GM18867 (cell line): ENCODE data around the gene COPRS.
A peak's percentile ranks its signal among the peaks of the same experiment; 100 is the strongest.

Experiments
- ATAC-seq: cut with Tn5 transposase; IDR thresholded peaks from one replicate; pipeline ENCODE4 v1.9.1; 2021; ENCODE audit warnings: mild to moderate bottlenecking, moderate library complexity; ENCODE audit not compliant: unreplicated experiment

COPRS gene, protein sequence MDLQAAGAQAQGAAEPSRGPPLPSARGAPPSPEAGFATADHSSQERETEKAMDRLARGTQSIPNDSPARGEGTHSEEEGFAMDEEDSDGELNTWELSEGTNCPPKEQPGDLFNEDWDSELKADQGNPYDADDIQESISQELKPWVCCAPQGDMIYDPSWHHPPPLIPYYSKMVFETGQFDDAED

DNA sequence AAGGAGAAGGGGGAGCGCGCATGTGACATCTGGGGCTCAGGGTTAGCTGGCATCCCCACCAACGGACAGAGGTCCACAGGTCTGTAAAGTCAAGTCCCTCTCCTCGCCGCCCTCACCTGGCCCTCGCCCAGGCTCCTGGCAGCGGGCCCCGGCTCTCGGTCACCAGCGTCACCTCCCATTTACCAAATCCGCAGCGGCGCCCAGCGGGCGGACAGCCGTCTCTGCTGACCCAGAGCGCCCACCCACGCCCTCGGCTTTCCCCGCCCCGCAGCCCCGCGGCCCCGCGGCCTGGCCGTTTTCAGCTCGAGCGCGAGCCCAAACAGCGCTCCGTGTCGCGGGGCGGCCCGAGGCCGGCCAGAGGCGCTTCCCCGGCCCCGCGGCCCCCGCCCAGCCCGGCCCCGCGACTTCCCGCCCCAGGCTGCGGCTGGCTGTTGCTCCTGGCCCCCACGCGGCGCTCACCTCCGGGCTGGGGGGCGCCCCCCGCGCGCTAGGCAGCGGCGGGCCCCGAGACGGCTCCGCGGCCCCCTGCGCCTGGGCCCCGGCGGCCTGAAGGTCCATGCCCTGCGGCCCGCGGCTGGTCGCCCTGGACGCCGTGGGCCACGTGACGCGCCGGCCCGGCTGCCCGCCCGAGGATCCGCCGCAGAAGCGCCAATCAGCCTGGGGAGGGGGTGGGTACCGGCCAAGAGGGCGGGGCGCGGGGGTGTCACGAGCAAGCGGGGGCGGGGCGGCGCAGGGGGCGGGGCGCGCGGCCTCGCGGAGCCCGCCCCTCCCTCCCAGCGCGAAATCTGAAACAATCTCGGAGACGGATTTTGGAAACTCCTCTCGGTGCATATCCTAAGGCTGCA lies at the start of gene COPRS:
TSS of gene COPRS (minus strand) at position 603 of the 845 bp plus-strand sequence. CDS start at position 558, 45 bp downstream.
- peak; percentile 81 for ATAC-seq

DNA sequence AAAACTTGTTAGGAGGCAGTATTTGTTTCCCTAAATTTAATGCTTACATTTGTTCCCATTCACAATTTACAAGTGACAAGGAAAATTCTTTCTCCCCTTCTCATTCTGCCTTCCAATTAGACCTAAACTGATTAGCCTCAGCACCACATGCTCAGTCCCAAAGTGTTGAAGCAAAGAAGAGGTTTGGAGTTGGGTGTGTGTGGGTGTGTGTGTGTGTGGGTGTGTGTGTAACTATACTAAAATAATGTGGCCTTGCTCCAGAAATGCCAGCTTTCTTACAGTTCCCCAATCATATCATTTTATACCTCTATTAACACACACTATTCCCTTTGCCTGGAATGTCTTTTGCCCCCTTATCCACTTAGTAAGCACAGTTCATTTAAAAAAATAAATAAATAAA lies 49.3 kb upstream of the COPRS start:
- no peak for ATAC-seq

DNA sequence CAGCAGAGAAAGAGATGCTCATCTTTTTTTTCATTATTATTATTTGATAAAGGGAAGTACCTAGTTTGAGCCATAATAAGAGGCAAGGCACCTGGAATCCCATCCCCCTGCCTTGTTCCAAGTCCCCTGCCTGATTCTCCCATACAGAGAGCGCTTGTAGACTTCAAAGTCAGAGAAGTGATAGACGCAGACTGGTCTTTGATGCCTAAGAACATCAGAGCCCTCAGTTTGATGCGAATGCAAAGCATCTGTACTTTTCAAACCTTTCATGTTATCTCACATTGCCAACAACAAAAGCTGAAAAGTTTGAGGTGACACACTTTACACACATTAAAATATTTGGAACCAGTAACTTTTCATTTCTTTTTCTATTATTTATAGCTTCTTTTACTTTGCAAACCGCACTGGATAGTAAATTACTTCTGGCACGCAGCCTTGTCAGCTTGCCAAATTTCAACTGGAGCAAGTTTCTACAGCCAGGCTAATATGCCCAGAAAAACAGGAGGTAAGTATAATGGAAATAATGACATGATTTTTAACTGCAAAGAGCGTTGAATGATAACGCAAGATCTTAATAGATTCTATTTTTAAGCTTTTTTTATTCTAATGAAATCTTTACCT lies 48.4 kb upstream of the COPRS start:
- no peak for ATAC-seq

DNA sequence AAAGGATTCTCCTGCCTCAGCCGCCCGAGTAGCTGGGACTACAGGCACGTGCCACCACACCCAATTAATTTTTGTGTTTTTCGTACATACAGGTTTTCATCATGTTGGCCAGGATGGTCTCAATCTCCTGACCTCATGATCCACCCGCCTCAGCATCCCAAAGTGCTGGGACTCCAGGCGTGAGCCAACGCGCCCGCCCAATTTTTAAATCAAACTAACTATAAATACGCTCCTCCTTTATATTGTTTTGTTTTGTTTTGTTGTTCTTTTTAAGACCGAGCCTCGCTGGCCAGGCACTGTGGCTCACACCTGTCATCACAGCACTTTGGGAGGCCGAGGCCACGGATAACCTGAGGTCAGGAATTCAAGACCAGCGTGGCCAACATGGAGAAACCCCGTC lies 44.4 kb upstream of the COPRS start:
- no peak for ATAC-seq

DNA sequence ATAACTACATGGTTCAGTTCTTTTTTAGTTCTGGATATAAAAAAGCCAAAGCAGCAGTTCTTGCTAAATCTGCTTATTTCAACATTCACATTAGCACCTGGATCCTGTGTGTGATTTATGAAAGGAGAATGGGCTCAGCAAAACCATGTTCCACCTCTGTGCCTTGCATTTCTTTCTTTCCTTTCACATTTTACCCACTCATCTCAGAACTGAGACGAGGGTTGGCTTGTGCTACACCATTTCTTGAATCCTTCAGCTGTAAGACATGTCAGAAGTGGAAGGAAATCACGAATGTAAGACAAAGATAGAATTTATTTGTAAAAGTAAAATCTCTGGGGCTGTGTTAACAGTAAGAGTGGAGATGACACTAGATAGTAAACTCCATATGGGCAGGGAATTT lies 43.6 kb upstream of the COPRS start:
- ATAC-seq = peak; percentile 38

DNA sequence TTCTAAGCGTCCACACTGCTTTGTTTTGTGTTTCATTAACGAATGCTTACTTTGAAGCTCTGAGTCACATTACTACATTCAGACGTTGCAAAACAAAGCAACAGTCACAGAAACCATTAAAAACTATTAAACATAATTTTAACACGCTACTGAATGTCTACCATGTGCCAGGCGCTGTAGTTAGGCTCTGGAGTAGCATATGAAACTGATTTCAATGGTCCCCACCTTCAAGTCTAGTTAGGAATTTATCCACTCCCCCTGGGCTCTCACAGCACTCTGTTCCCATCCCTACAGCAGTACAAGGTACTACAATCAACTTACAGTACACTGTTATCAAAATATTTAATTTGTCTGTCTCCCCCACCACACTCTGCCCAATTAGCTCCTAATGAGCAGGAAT lies 41.8 kb upstream of the COPRS start:
- no peak for ATAC-seq

DNA sequence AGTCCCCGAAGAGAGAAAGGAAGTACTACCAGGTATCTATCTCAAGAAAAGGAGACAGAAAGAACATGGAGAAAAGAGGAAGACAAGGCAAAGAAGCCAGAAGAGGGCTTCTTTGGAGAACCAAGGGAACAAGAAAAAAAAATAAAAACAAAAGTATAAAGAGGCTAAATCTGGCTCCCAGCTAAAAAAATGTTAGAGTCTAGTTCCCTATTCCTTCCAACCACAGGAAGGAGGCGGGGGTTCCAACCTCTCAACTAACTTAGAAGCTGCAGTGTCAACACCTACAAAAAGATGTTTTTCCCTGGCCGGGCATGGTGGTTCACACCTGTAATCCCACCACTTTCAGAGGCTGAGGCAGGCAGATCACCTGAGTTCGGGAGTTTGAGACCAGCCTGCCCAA lies 29.1 kb upstream of the COPRS start:
- no peak for ATAC-seq

DNA sequence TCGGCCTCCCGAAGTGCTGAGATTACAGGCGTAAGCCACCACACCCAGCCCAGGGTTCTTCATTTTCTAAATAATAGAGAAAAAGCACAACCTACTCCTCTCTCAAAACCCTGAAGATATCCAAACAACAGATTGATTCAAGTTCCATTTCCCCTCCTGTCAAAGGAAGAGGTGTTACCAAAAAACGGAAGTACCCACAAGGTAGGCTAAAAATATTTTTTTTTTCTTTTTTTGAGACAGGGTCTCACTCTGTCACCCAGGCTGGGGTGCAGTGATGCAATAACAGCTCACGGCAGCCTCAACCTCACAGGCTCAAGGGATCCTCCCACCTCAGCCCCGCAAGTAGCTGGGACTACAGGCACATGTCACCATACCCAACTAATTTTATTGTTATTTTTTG lies 23.5 kb upstream of the COPRS start:
- no peak for ATAC-seq

DNA sequence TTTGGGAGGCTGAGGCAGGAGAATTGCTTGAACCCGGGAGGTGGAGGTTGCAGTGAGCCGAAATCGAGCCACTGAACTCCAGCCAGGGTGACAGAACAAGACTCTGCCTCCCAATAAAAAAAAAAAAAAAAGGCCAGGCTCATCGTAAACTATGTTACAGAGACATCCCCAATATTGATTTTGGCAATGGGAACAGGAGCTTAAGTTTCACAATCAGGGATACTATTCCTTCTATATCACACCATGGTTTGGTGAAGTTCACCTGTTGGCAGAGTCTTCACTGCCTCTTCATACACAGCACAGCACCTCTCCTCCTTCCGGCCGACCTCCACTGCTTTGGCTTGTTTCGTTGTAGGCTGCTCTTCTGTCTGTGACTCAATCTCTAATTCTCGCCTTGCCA lies 21.3 kb upstream of the COPRS start:
- ATAC-seq = no peak

DNA sequence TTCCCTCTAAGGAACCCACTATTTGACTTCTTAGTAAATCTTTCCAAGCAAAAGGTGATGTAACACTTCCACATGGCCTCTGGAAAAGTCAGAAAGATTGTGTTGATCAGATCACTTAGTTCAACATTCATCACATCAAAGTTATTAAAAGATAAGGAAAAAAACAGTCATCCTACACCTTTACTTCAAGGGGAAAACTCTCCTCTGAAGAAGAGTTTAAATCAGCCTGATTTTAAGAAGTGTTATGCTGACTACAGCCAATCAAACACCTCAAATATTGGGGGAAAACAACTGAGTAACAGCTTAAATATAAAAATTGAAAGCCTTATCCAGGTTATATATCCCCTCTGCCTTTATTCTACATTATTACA lies 19.6 kb upstream of the COPRS start:
- ATAC-seq = no peak

DNA sequence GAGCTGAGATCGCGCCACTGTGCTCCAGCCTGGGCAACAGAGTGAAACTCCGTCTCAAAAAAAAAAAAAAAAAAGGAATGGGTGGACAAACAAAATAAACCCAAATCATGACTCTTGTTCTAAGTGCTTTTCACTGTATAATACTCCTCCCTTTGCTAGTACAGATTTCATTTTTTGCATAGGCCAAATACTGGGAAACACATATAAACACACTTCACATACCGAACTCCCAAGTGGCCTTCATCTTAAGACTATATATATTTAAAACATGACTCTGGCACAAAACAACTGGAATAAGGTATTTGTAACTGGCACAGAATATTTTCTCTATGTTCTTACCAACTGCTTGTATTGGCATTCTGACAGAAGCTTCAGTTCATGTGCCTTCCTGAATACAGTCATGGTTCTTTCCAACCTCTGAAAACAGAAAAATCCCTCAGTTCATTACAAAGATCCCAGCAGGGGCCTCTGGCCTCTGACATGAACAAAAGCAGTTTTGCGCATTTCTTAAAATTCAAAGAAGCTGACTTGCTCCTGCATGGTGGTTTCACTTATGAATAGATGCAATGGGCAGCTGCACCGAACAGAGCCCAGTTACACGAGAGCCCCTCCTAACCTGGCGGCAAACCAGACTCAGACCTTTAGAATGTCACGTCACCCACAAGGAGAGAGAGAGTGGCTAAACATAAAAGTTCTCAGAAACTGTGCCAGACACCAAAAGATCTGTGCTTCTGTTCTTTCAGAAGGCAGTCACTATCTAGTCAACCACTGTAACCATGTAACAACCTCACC lies 19.1 kb upstream of the COPRS start:
- no peak for ATAC-seq

DNA sequence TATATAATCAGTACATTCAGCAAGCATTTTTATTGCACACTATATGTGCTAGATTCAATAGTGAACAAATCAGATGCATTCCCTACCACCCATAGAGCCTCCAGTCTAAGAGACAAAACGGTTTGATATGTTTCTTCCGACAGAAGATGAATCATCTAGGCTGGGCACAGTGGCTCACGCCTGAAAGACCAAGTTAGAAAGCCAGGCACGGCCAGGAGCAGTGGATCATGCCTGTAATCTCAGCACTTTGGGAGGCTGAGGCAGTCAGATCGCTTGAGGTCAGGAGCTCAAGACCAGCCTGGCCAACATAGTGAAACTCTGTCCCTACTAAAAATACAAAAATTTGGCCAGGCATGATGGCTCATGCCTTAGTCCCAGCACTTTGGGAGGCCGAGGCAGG lies 18.3 kb upstream of the COPRS start:
- no peak for ATAC-seq

DNA sequence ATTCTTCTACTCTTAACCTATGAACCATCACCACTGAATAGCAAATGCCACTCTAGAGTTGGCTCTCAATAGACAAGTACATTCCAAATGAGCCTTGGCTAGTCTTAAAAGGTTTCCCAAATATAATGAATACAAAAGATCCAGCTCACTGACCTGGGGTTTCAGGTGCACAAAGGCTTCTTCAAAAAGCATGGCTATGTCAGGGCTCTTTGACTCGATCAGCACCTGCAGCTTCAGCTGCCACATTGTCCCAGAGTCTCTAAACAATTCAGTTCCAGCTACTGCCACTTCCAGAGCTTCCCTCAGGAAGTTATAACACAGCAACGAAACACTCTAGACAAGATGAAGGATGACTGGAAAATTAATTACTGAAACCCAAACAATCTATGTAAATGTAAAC lies 16.0 kb upstream of the COPRS start:
- ATAC-seq = no peak

DNA sequence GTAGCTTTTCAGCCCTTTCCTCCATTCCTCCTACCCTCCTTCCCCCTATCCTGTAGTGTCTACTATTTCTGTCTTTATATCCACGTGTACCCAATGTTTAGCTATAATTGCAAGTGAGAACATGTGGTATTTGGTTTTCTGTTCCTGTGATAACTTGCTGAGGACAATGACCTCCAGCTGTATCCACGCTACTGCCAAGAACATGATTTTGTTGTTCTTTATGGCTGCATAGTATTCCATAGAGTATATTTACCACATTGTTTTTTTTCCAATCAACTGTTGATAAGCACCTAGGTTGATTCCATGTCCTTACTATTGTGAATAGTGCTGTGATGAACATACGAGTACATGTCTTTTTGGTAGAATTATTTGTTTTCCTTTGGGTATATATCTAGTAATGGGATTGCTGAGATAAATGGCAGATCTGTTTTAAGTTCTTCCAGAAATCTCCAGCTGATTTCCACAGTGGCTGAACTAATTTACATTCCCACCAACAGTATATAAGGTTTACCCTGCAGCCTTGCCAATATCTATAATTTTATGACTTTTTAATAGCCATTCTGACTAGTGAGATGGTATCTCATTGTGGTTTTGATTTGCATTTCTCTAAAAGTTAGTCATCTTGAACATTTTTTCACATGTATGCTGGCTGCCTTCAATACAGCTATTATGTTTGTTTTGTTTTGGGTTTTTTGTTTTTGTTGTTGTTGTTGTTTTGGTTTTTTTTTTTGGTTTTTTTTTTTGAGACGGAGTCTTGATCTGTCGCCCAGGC lies 10.9 kb upstream of the COPRS start:
- ATAC-seq = no peak

DNA sequence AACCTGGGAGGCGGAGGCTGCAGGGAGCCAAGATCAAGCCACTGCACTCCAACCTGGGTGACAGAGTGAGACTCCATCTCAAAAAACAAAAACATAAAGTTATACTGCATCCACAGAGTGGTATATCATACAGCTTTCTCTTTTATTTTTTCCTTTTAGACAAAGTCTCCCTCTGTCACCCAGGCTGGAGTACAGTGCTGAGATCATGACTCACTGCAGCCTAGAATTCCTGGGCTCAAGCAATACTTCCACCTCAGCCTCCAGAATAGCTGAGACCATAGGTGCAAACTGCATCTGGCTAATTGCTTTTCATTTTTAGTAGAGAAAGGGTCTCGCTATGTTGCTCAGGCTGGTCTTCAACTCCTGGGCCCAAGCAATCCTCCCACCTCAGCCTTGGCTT lies 10.0 kb upstream of the COPRS start:
- ATAC-seq = no peak

DNA sequence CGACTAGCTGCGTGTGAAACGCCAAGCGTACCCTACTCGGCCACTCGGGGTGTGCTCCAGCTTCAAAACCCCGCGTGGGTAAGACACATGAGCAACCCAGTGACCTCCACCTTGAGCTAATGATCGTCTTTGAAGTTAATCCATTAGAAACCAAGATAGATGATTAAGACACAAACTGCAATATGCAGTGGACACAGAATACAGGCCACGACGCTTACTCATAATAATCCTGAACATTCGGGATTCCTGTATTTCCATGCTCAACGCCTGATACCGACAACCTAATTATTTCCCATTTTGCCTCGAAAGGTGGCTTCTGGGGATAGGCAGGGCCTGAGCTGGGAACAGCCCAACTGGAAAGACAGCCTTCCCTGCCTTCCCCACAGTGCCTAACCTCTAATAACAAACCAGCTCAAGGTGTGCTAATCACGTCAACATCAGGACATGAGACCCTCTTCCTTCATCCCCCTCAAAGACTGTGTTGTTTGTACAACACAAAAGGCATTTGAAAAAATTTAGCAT lies 504 bp upstream of the COPRS start:
- peak; percentile 7 for ATAC-seq

DNA sequence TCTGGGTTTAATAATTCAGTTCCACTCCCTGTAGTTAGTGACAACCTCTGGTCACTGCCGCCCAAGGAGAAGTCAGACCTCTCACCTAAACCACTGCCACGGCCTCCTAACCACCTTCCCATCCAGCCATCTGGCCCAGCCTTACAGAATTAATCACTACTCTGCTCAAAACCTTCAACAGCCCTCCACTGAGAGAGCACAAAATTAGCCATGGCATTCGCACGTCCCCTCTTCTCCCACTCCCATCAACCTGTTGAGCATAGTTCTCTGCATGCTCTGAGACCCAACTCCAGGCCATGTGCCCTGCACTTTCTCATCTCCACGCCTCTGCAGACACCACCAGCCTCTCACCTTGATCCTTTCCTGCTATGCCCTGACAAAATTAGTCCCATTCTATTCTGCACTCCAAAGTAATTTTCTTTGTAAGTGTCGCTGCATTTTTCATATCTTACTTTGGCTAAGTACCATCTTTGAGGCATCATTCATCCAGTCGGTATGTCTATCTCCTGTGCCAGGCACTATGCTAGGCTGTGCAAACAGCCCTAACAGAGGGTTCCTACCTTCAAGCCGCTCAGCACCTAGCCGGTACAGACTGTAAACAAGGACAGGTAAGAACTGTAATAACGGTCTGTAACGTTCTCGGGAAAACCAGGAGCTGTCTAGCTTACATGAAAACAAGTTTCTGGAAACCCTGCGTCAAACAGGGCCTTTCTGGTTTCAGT lies 963 bp downstream of the COPRS start:
- ATAC-seq = no peak

DNA sequence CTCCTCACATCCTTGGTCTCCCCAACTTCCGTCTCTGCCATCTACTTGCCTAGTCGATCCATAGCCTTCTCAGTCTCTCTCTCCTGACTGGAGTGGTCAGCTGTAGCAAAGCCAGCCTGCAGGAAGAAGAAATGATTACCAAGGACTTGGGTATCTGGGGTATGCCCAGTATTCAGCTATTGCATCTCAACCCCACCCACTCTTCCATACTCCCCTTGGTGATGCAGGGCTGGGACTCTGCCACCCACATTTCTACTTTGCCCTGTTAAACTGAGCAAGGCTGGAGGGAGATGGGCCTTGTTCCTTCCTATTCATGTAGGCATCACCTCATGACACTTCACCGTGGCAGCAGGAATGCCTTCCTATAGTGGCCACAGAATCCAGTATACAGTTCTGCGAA lies 2.3 kb downstream of the COPRS start:
- no peak for ATAC-seq

DNA sequence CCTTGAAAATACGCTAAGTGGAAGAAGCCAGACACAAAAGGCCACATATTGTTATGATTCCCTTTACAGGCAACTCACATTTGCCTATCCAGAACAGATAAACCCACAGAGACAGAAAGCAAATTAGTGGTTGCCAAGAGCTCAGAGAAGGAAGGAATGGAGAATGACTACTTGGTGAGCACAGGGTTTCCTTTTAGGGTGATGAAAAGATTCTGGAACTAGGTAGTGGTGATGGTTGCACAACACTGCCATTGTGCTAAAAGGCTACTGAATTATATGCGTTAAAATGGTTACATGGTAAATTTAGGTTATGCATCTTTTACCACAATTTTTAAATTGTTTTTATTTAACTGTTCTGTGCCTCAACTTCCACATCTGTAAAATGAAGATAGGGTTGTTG lies 4.4 kb downstream of the COPRS start:
- no peak for ATAC-seq
